Liver (tissue), 9 donors: Measurements from ENCODE around the gene ASIC4. TPM values are rescaled to one million over a fixed set of nuclear protein-coding genes. Genes with fewer than 3 reads are reported as not detected.

ENCODE experiments used
- DNase-seq: peaks from one replicate; pipeline ENCODE4 v3.0.0-alpha.2; 2017; ENCODE audit warnings: low spot score
- H3K27ac ChIP-seq, 2 donors: one replicate each; pipeline ENCODE4 v1.7.0; 2013; ENCODE audit warnings: inconsistent platforms in 2 of 2, low read length in 2 of 2, control low read depth in 1 of 2, low read depth in 1 of 2, mild to moderate bottlenecking in 1 of 2
- H3K27me3 ChIP-seq, 4 donors: one replicate each; pipeline versions ENCODE4 v1.6.1 to v1.7.0; 2013; ENCODE audit warnings: low read length in 3 of 4, inconsistent platforms in 1 of 4, mild to moderate bottlenecking in 1 of 4, moderate library complexity in 1 of 4; ENCODE audit not compliant: control insufficient read depth in 4 of 4, insufficient read depth in 4 of 4
- H3K36me3 ChIP-seq, 4 donors: one replicate each; pipeline versions ENCODE4 v1.6.1 to v1.7.0; 2013; ENCODE audit warnings: low read length in 3 of 4, mild to moderate bottlenecking in 3 of 4, low read depth in 1 of 4, moderate library complexity in 1 of 4; ENCODE audit not compliant: control insufficient read depth in 4 of 4, insufficient read depth in 3 of 4
- H3K4me1 ChIP-seq, 4 donors: one replicate each; pipeline versions ENCODE4 v1.6.1 to v1.7.0; 2013; ENCODE audit warnings: low read length in 3 of 4, mild to moderate bottlenecking in 3 of 4, moderate library complexity in 1 of 4; ENCODE audit not compliant: control insufficient read depth in 4 of 4, insufficient read depth in 4 of 4
- H3K4me3 ChIP-seq, 3 donors: one replicate each; pipeline versions ENCODE4 v1.6.1 to v1.7.0; 2013; ENCODE audit warnings: low read length in 3 of 3, control low read depth in 1 of 3, low read depth in 1 of 3, mild to moderate bottlenecking in 1 of 3
- H3K9ac ChIP-seq, 2 donors: one replicate each; pipeline ENCODE4 v1.7.0; 2013; ENCODE audit warnings: low read length in 2 of 2, mild to moderate bottlenecking in 2 of 2, moderate library complexity in 2 of 2, control low read depth in 1 of 2, low read depth in 1 of 2
- H3K9me3 ChIP-seq, 4 donors: one replicate each; pipeline versions ENCODE4 v1.6.1 to v1.7.0; 2013; ENCODE audit warnings: low read length in 3 of 4; ENCODE audit not compliant: control insufficient read depth in 4 of 4
- ATF3 ChIP-seq: IDR thresholded peaks from 2 replicates; pipeline ENCODE4 v1.6.1; 2016; ENCODE audit warnings: antibody characterized with exemption
- CTCF ChIP-seq: fragments of 150-350 bp; IDR thresholded peaks from 2 replicates; pipeline ENCODE4 v1.5.1; 2017; ENCODE audit warnings: improper control_type of control experiment, low read depth, low read length; ENCODE audit not compliant: missing input control
- EGR1 ChIP-seq, 2 donors: IDR thresholded peaks; 2 replicates each; pipeline ENCODE4 v1.6.1; 2016 to 2018; ENCODE audit warnings: antibody characterized with exemption in 2 of 2, low read depth in 2 of 2
- FOXA1 ChIP-seq: IDR thresholded peaks from 2 replicates; pipeline ENCODE4 v1.6.1; 2016; ENCODE audit warnings: antibody characterized with exemption
- FOXA2 ChIP-seq: IDR thresholded peaks from 2 replicates; pipeline ENCODE4 v1.6.1; 2016; ENCODE audit warnings: antibody characterized with exemption
- GABPA ChIP-seq, 2 donors: IDR thresholded peaks in 1 of 2; conservative IDR thresholded peaks in 1 of 2; 2 replicates each; pipeline ENCODE4 v1.6.1; 2016; ENCODE audit warnings: antibody characterized with exemption in 2 of 2, mild to moderate bottlenecking in 1 of 2, moderate library complexity in 1 of 2
- HNF4A ChIP-seq, 2 donors: conservative IDR thresholded peaks; 2 replicates each; pipeline ENCODE4 v1.6.1; 2016; ENCODE audit warnings: antibody characterized with exemption in 2 of 2, mild to moderate bottlenecking in 2 of 2
- HNF4G ChIP-seq: IDR thresholded peaks from 2 replicates; pipeline ENCODE4 v1.6.1; 2016; ENCODE audit warnings: antibody characterized with exemption
- JUND ChIP-seq, 2 donors: IDR thresholded peaks; 2 replicates each; pipeline ENCODE4 v1.6.1; 2016; ENCODE audit warnings: antibody characterized with exemption in 2 of 2
- MAX ChIP-seq: IDR thresholded peaks from 2 replicates; pipeline ENCODE4 v1.6.1; 2016; ENCODE audit warnings: antibody characterized with exemption
- NR2F2 ChIP-seq: IDR thresholded peaks from 2 replicates; pipeline ENCODE4 v1.6.1; 2016; ENCODE audit warnings: antibody characterized with exemption
- RAD21 ChIP-seq, 2 donors: IDR thresholded peaks; 2 replicates each; pipeline ENCODE4 v1.6.1; 2016; ENCODE audit warnings: antibody characterized with exemption in 2 of 2, mild to moderate bottlenecking in 2 of 2
- REST ChIP-seq: IDR thresholded peaks from 2 replicates; pipeline ENCODE4 v1.6.1; 2016; ENCODE audit warnings: antibody characterized with exemption, mild to moderate bottlenecking
- RXRA ChIP-seq, 2 donors: IDR thresholded peaks; 2 replicates each; pipeline ENCODE4 v1.6.1; 2017 to 2018; ENCODE audit warnings: antibody characterized with exemption in 2 of 2, mild to moderate bottlenecking in 1 of 2
- SP1 ChIP-seq: IDR thresholded peaks from 2 replicates; pipeline ENCODE4 v1.6.1; 2018; ENCODE audit warnings: antibody characterized with exemption, mild to moderate bottlenecking
- TAF1 ChIP-seq: conservative IDR thresholded peaks from 2 replicates; pipeline ENCODE4 v1.6.1; 2016; ENCODE audit warnings: antibody characterized with exemption, mild to moderate bottlenecking
- YY1 ChIP-seq: IDR thresholded peaks from 2 replicates; pipeline ENCODE4 v1.6.1; 2016; ENCODE audit warnings: antibody characterized with exemption, mild to moderate bottlenecking
- ZBTB33 ChIP-seq: IDR thresholded peaks from 2 replicates; pipeline ENCODE4 v1.6.1; 2016; ENCODE audit warnings: antibody characterized with exemption
- WGBS: extraction: QIAGEN DNeasy Blood & Tissue Kit; methylation state at CpG from one replicate; pipeline ENCODE4 v1.1.7; 2013; 5-methylcytosine and 5-hydroxymethylcytosine counted together
- polyA plus RNA-seq, 2 donors: library from polyadenylated mRNA; stranded (reverse) in 1 of 2; unstranded in 1 of 2; fragments of 200-250 nt in 1 of 2; fragments of >200 nt in 1 of 2; fragmentation: Nextera tagmentation in 1 of 2; extraction: Ambion mirVana in 1 of 2; gene quantifications; one replicate each; pipeline versions ENCODE4 v1.2.1 to v1.2.3, GENCODE V29; 2013 to 2015
- total RNA-seq, 2 donors: library from RNA; depleted of rRNA; stranded (reverse); fragments of >200 nt; gene quantifications; one replicate each; pipeline ENCODE4 v1.2.3, GENCODE V29; 2014
- donor health status: healthy.
- donor health status: healthy.
- donor health status: healthy.
- donor health status: healthy.
- donor health status: healthy.

ASIC4 gene
- total and polyA plus RNA-seq, 4 donors, result 0.08 to 1.5 TPM; not detected in 2

- TF ChIP-seq GABPA (IDR thresholded peaks at IDR 0.05 in 1 of 2, conservative IDR thresholded peaks at IDR 0.05 in 1 of 2) (no peak), ZBTB33 (no peak), EGR1 (IDR thresholded peaks at IDR 0.05; ENCODE audit: low read depth in 2 of 2) (no peak), SP1 (no peak), NR2F2 (no peak), RXRA (IDR thresholded peaks at IDR 0.05) (no peak), CTCF (no peak), HNF4A (conservative IDR thresholded peaks at IDR 0.05) (no peak), YY1 (no peak), TAF1 (no peak), FOXA2 (no peak), JUND (IDR thresholded peaks at IDR 0.05) (no peak), HNF4G (no peak), FOXA1 (no peak), ATF3 (no peak), RAD21 (IDR thresholded peaks at IDR 0.05) (no peak)
- Histone ChIP-seq H3K9ac (no peak overlapping the region), H3K4me3 (no peak overlapping the region), H3K27me3 (peaks cover 0 to 2% (median 0%) of the 10 kb centered on the region in 4 donors), H3K4me1 (no peaks in the 10 kb centered on the region), H3K9me3 (no peaks in the 10 kb centered on the region), H3K27ac (no peak overlapping the region), H3K36me3 (no peaks in the 10 kb centered on the region)
- no peak for DNase-seq
- WGBS, result 9% methylated on average over 16 of the region's 16 CpGs
Measured at GRCh38 chr2:219476652-219477151, 37.6 kb upstream of the ASIC4 start.

GRCh38 chr2:219477179-219477578 lies 37.1 kb upstream of the ASIC4 start:
- Histone ChIP-seq H3K4me1 (no peaks in the 10 kb centered on the region), H3K9ac (no peak overlapping the region), H3K27ac (no peak overlapping the region), H3K4me3 (no peak overlapping the region), H3K36me3 (no peaks in the 10 kb centered on the region), H3K27me3 (peaks cover 0 to 2% (median 0%) of the 10 kb centered on the region in 4 donors), H3K9me3 (no peaks in the 10 kb centered on the region)
- TF ChIP-seq ZBTB33, result no peak
- no peak for TF ChIP-seq ATF3
- TF ChIP-seq RAD21 (IDR thresholded peaks at IDR 0.05), result no peak
- TF ChIP-seq NR2F2, result no peak
- no peak for TF ChIP-seq REST
- TF ChIP-seq MAX, result no peak
- no peak for TF ChIP-seq HNF4A (conservative IDR thresholded peaks at IDR 0.05)
- TF ChIP-seq YY1, result no peak
- no peak for TF ChIP-seq GABPA (IDR thresholded peaks at IDR 0.05 in 1 of 2, conservative IDR thresholded peaks at IDR 0.05 in 1 of 2)
- TF ChIP-seq CTCF, result no peak
- TF ChIP-seq SP1, result no peak
- no peak for TF ChIP-seq FOXA1
- no peak for TF ChIP-seq EGR1 (IDR thresholded peaks at IDR 0.05; ENCODE audit: low read depth in 2 of 2)
- TF ChIP-seq HNF4G, result no peak
- TF ChIP-seq JUND (IDR thresholded peaks at IDR 0.05), result no peak
- TF ChIP-seq TAF1, result no peak
- TF ChIP-seq FOXA2, result no peak
- DNase-seq, result no peak
- 67% methylated on average over 13 of the region's 13 CpGs for WGBS
